NCI-H1930 (cell line): ENCODE measurements around the gene MRTO4.
"Not testable (repeated sequence)": the region's sequence is repeated elsewhere in the genome, so short reads cannot be mapped to it uniquely, and the experiment has no call there.

Experiments
- DNase-seq, 2 experiments: peaks; one replicate each; lab custom pipeline; 2025; lab: John Stamatoyannopoulos, UW

Gene MRTO4

DNA sequence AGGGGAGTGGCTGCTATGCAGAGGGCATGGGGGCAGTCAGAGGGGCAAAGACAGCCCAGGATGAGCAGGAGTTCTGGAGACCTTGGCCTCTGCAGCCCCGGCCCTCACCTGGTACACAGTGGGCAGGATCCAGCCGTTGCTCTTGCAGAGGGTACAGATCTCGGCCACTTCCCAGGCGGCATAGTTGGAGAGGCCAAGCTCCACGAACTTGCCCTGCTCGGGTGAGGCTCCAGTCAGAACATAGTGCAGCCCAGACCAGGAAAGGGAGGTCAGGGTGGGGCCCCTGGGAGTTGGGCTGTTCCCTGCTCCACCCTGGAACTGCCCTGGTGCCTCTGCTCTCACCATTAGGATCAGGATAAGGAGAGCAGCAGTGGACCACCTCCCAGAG is 18.7 kb downstream of the MRTO4 start:
- DNase-seq = not testable (repeated sequence)

- no peak for DNase-seq
Measured at GRCh38 chr1:19272064-19272463, 20.5 kb downstream of the MRTO4 start.

GRCh38 chr1:19273106-19273843 is 21.7 kb downstream of the MRTO4 start:
- DNase-seq = no peak

- DNase-seq = not testable (repeated sequence)
Measured at GRCh38 chr1:19273844-19274531, 22.4 kb downstream of the MRTO4 start.

GRCh38 chr1:19274636-19275035 is 23.0 kb downstream of the MRTO4 start:
- DNase-seq = no peak

- no peak for DNase-seq
Measured at GRCh38 chr1:19283891-19284290, 32.3 kb downstream of the MRTO4 start.

DNA sequence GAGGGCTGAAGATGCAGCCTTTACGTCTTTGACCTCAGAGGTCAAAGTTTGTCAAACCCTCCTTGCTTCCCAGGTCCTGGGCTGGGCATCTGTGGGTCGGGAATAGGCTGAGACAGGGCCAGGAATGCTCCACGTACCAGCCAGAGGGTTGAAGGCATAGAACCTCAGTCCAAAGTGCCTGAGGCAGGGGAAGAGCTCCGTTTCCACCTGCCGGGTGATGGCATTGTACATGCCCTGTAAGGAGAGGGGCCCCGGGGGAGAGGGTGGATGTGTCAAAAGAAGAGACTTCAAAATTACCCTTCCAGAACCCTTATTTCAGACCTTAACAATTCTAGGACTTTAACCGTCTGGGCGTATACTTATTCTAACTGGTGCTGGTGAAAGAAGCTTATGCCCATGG is 33.3 kb downstream of the MRTO4 start:
- no peak for DNase-seq

DNA sequence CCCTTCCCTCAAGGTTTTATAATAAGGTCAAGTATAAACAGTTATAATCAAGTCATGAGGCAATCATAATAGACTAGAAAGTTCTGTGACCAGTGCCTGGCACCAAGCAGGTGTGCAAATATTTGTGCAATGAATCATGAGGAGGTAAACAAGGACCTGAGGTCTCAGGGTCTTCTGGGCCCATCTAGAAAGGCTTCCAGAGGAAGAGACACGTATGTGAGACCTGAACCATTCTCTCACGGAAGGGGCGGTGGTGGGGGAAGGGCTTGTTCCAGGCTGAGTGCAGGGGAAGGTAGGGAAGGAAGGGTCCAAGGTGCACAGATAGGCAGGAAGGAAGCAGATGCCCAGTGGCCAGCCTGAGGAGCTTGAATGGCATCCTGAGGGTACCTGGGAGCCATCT is 33.8 kb downstream of the MRTO4 start:
- not testable (repeated sequence) for DNase-seq

- not testable (repeated sequence) for DNase-seq
Measured at GRCh38 chr1:19285807-19286206, 34.2 kb downstream of the MRTO4 start.

DNA sequence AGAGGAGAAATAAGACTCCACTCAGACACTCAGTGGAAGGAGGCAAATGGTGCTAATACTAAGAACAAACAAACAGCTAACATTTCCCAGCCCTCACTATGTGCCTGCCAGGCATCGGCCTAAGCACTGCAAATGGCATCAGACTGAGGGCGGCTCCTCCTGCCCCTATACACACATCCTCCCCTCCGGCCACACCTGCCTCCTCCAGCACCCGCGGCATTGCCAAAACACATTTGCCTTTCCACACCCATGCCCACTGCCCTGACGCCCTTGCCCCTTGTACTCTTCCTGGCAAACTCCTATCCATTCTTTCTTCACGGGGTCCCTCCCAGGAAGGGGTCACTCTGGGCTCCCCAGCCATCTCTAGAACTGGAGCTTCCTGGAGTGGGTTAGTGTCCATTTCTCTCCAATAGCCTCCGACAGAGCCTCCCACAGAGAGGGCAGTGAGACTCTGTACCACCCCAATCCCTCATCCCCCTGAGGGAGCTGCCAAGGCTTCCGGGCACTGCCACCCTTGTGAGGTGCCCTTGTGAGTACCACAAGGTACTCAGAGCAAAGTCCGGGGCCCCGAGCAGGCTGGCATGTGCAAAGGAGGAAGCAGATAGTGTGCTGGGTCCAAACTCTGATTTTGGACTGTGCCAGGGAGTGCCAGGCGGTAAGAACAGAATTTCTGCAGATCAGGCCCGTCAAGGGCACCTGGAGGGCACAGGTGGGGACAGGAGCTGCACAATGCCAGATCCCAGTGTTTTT is 36.0 kb downstream of the MRTO4 start:
- no peak for DNase-seq

DNA sequence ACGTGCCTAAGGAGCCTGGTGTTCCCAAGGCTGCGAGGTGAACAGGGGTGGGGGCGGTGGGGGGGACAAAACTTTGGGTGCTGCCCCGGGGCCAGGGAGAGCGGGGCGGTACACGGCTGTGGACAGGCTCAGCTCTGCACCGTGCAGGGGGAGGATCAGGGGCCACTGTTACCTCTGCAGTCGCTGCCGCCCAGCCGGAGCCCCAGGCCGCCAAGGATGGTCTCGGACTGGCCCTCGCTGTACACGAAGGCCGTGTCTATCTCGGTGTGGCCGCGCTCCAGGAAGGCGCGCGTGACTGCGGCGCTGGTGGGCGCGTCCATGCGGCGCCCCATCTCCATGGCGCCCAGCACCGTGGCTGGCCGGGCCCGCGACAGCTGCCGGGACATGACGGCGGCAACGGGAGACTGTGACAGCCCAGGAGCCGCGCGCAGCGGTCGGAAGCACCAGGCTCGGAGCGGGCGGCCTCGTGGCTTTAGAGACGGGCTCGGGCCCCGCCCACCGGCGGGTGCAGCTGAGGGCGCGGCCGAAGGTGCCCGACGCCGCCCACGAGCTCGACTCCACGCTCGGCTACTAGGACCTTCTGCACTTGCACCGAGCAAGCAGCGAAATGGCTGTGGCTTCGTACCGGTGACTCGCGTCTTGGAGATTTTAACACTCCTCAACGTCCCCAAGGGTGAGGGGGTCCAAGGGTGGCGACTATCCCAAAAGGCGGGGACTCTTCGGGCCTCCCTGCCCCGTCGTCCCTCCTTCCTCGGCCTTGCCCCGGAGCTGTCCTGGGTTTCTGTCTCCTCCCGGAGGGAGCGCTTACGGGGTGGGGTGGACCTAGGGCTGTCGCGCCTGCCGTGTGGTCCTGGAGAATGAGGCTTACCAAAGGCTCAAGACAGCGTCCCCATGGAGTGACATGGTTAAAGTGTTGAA is 37.0 kb downstream of the MRTO4 start, which contains the start of gene AKR7A3:
AKR7A3 (minus strand) TSS at position 447 of the 918 bp plus-strand sequence; CDS start at position 386, 61 bp downstream.
- DNase-seq = not testable (repeated sequence)

DNA sequence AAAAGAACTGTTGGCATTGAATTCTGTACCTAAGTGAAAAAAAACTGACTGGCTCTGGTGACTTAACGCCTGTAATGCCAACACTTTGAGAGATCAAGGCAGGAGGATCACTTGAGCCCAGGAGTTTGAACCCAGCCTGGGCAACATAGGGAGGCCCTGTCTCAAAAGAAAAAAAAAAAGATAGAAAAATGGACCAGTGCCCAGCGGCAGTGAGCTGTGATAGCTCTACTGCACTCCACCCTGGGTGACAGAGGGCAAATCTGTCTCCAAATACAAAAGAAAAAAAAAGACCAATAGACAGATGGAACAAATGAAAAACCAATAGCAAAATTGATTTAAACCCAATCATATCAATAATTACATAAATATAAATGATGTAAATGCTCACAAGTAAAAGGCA is 37.6 kb downstream of the MRTO4 start:
- no peak for DNase-seq

GRCh38 chr1:19294638-19295037 is 43.0 kb downstream of the MRTO4 start:
- no peak for DNase-seq

DNA sequence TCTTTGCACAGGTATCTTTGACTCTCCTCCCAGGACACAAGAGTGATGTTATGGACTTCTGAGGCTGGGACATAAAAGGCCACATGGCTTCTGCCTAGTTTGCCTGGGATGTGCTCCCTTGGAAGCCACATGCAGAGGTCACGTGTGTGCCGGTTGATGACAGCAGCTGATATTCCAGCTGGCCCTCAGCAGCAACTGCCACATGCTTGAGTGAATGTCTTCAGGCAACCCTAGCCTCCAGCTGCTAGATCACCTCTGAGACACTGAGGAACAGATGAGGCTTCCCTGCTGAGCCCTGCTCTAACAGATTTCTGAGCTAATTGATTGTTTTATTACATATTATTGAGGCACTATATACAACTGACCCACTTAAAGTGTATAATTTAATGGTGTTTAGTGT is 48.6 kb downstream of the MRTO4 start:
- no peak for DNase-seq

- not testable (repeated sequence) for DNase-seq
Measured at GRCh38 chr1:19304081-19304480, 52.5 kb downstream of the MRTO4 start.

DNA sequence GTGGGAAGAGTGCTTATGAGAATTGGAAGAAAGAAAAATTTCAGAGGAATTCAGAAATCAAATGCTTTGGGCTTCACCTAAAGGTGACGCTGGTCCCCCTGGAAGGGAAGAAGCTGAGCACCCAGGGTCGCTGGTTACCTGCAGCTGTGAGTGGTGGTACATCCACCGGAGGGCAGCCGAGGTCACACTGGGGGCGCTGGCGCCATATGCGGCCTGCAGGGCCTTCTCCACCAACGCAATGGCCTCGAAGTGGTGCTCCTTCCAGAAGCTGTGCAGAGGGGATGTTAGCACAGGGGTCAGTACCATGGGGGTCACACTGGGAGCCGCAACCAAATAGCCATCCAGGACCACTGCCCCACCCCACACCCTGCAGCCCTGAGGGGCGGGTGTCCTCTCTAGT is 54.3 kb downstream of the MRTO4 start:
- no peak for DNase-seq

DNA sequence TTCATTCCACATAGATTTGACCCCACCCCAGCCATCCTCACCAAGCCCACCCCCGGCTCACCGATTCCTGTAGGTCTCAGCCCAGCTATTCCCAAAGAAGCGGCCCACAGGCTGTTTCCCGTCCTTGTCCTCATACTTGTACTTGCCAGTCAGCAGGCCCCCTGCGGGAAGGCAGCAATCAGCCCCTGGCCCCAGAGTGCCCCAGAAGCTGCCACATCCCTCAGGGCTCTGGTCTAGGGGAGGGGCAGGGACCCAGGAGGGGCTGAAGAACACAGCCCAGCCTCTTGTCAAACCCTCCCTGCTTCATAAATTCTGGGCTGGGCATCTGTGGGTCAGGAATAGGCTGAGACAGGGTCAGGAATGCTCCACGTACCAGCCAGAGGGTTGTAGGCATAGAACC is 55.3 kb downstream of the MRTO4 start:
- DNase-seq = no peak

GRCh38 chr1:19307794-19308508 is 56.3 kb downstream of the MRTO4 start:
- no peak for DNase-seq

DNA sequence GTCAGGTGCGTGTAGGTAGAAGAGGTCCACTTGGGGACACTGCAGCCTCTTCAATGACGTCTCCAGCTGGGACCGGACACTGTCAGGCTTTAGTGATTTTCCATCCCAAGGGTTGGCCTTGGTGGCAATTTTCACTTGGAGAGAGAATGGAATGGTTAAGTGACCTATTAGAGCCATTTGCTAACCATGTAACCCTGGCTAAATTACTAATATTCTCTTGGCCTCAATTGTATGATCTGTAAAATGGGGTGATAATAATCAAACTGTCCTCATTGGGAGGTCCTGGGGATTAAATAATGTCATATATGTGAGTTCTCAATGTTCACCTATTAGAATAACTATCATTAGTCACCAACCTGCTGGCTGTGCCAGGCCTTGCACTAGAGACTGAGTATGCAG is 56.9 kb downstream of the MRTO4 start:
- DNase-seq = no peak

- no peak for DNase-seq
Measured at GRCh38 chr1:19309123-19309813, 57.7 kb downstream of the MRTO4 start.
